Activated CD4-positive, alpha-beta T cell treated with anti-CD3 and anti-CD28 coated beads for 4 hours (primary cell): ENCODE results near the gene IPO13.
A peak's percentile ranks its signal among the peaks of the same experiment; 100 is the strongest.

Experiments used
- DNase-seq, 2 donors: peaks; one replicate each; pipeline ENCODE4 v3.0.0-alpha.2; 2020

The IPO13 gene

DNA sequence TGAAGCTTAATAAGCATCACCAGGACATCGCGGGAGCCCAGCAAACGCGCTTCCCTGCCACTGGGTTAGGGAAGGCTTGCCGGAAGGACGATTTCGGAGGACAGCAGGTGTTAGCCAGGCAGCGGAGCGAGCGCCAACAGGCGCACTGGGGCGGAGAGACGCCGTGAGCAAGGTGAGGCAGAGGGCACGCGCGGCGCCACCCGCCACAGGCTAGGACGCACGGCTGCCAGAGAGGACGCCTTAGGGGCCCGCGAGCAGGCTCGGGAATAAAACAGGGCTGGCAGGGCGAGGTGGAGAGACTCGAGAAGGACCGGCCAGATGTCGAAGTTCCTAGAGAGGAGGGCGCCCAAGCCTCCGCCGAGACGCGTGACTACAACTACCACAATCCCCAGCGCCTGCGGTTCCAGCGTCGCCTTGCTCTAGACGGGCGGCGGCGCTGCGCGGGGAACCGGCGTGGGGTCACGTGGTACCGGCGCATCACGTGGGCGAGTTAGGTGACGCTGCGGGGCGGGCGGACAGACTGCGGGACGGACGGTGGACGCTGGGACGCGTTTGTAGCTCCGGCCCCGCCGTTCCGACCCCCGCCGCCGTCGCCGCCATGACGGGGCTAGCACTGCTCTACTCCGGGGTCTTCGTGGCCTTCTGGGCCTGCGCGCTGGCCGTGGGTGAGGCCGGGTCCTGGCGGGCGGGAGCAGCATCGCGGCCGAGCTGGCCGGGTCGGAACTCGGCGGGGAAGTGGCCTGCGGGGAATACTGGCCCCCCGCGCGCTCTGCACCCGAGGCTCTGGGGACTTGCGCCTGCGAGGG is 27.9 kb downstream of the IPO13 start, which contains the start of gene ATP6V0B:
TSS of gene ATP6V0B (plus strand) at position 518 of the 806 bp plus-strand sequence. CDS start at position 599, 81 bp downstream.
- DNase-seq = peak; percentile 94

- peak; percentile 22 to 25 for DNase-seq
Observed at GRCh38 chr1:43975249-43975961, 28.7 kb downstream of the IPO13 start.

DNA sequence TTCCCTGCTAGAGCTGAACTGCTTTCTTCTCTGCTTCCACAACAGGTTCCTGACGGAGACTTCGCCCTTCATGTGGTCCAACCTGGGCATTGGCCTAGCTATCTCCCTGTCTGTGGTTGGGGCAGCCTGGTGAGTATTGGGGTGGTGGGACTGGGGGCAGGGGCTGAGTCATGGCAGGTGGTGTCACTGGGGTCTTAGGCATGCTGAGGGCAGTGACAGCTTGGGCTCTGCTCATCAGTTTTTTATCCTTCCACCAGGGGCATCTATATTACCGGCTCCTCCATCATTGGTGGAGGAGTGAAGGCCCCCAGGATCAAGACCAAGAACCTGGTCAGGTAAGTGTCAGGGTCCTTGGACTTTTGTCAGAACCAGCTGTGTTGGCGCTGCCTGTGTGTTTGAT is 29.3 kb downstream of the IPO13 start:
- DNase-seq = no peak

DNA sequence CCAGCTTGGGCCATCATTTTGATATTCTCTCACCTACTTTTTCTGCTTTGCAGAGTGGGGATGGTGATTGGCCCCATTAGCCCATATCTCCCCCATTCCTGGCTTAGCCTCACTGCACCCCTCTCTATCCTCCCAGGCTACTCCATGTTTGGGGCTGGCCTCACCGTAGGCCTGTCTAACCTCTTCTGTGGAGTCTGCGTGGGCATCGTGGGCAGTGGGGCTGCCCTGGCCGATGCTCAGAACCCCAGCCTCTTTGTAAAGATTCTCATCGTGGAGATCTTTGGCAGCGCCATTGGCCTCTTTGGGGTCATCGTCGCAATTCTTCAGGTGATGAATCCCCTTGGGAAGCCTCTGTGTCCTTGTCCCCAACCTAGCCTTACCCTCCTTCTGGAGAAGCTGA is 30.1 kb downstream of the IPO13 start:
- DNase-seq = no peak

DNA sequence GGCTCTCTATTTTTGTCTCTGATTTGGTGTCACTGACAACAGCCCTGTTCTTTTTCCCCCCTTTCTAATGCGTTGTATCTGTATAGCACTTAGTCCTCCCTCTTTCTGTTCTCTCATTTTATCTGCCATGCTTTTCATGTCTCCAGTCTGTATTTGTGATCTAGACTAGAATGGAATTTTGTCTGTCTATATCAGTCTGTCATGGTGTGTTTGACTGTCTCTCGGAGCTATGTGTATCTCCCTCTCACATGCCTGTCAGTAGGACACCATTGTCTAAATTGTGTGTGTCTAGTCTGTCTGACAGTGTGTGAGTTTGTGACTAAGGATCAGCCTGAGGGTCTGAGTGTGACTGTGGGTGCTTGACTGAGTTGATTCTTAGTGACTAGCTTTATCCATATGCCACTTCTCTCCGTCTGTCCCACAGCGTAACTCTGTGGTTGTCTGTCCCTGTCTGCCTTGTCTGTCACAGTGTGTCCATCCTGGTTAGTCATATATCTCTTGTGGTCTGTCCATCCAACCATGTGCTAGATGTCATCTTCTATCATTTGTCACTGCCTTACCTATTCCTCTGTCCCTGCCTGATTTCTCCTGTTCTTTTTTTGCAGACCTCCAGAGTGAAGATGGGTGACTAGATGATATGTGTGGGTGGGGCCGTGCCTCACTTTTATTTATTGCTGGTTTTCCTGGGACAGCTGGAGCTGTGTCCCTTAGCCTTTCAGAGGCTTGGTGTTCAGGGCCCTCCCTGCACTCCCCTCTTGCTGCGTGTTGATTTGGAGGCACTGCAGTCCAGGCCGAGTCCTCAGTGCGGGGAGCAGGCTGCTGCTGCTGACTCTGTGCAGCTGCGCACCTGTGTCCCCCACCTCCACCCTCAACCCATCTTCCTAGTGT is 30.9 kb downstream of the IPO13 start:
- no peak for DNase-seq

DNA sequence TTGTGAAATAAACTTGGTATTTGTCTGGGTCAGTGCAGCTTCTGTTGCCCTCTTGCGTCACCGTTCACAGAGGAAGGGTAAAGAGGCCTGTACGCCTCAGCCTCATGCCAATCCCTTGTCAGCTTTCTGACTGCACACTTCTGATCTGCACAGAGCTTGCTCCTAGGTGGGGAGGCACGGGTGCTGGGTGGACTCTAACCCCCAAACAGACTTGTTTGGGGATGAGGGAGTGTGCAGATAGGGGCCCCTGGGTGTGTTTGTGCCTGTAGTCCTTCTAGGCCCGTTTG is 31.5 kb downstream of the IPO13 start:
- DNase-seq = no peak

DNA sequence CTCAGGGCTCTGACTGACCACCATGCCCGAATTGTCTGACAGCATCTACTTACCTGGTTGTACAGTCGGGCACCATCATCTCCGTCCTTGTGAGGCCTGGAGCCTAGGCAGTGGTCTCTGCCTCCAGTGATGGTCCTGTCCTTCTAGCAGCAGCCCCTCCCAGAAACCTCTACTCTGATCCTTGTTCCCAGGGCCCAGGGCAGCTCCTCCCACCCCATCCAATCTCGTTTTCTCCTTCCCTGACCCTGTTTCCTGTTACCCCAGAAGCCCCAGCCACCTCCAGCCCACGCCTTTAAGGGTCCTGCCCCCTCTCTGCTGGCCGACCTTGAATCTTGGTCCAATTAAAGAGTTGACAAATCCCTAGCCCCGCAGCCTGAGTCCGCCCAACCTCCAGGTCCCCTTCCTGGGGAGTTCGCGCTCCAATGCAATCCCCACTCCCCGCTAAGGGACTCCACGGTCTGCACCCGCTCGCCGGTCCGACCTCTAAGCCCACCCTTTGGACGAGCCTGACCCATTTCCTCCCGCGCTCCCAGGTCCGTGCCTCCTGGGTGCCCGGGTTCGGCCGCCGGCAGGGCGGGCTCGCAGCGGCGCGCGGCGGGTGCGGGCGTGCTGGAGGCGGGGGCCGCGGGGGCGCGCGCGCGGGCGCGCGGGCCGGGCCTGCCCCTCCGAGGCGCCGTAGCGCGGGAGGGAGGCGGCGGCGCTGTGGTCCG is 32.0 kb downstream of the IPO13 start, which contains the start of gene B4GALT2:
TSS of gene B4GALT2 (plus strand) at position 660 of the 710 bp plus-strand sequence. CDS start 1,951 bp downstream, outside the sequence.
- peak; percentile 14 to 21 for DNase-seq

- no peak for DNase-seq
Observed at GRCh38 chr1:43979261-43979527, 32.4 kb downstream of the IPO13 start.

DNA sequence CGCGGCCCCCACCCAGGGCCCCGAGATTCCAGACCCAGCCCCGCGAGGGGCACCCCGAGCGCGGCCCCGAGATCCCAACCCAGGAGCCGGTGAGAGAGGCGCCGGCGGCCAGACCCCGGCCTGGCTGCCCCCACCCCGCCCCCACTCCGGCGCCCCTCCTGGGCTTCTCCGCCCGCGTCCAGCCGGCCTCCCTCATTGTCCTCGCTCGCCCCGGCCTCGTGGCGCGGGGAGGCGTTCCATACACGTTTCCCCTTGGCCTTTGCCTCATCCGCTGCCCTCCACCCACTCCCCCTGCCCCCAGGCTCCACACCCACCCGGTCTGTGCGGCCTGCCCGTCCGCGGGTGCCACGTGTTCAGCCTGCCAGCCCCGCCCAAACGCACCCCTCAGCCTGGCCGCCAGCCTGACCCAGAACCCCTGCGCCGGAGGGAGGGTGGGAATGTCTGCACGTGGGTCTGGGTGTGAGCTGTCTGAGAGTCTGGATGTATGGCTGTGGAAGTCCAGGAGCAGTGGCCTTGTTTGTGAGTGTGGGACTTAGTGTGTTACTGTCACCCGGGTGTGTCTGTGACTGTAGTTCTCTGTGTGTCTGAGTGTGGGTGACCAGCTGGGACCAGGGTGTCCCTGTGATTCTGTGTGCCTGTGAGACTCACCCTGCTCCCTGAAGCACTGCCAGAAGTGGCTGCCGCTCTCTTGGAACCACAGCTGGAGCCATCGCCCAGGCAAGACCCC is 32.9 kb downstream of the IPO13 start:
- DNase-seq = peak; percentile 15 to 29

- no peak for DNase-seq
Observed at GRCh38 chr1:43980255-43981134, 33.7 kb downstream of the IPO13 start.

DNA sequence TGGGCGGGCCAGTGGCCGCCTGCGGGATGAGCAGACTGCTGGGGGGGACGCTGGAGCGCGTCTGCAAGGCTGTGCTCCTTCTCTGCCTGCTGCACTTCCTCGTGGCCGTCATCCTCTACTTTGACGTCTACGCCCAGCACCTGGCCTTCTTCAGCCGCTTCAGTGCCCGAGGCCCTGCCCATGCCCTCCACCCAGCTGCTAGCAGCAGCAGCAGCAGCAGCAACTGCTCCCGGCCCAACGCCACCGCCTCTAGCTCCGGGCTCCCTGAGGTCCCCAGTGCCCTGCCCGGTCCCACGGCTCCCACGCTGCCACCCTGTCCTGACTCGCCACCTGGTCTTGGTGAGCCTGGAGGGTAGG is 34.4 kb downstream of the IPO13 start:
- DNase-seq = no peak

GRCh38 chr1:43981636-43982035 is 34.9 kb downstream of the IPO13 start:
- no peak for DNase-seq

- no peak for DNase-seq
Observed at GRCh38 chr1:43982241-43982640, 35.5 kb downstream of the IPO13 start.

GRCh38 chr1:43982808-43983207 is 36.1 kb downstream of the IPO13 start:
- DNase-seq = no peak

- DNase-seq = no peak
Observed at GRCh38 chr1:43983253-43983899, 36.6 kb downstream of the IPO13 start.

DNA sequence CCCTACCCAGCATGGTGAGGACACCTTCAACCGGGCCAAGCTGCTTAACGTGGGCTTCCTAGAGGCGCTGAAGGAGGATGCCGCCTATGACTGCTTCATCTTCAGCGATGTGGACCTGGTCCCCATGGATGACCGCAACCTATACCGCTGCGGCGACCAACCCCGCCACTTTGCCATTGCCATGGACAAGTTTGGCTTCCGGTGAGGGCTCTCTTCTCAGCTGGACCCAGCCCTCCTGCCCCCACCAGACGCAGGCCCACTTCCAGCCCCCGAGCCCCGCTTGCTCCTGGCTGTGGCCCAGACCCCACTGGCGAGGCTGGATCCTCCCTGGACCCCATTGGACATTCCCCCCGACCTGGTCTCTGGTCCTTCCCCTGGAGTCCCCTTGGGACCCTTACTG is 38.1 kb downstream of the IPO13 start:
- DNase-seq = no peak

- DNase-seq = no peak
Observed at GRCh38 chr1:43985984-43986595, 39.3 kb downstream of the IPO13 start.

DNA sequence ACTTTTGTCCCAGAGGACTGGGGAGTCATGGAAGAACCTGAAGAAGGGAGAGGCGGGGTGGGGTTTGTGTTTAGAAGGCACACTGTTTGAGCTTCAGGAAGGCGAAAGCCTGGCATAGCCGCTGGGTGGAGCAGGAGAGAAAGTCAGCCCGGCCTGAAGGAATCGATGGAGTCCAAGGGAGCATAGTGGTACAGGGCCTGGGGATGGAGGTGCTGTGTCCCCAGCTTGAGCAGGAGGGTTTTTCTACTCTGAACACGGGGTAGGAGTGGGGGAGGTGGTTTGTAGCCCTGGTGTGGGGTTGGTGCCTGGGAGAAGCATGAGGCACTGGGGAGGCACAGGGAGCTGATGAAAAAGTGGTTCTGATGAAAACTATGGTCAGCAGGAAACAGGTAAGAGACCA is 40.0 kb downstream of the IPO13 start:
- no peak for DNase-seq

- DNase-seq = no peak
Observed at GRCh38 chr1:43987159-43987902, 40.6 kb downstream of the IPO13 start.
